ENCODE data around the gene B3GAT1. TPM values are rescaled to one million over a fixed set of nuclear protein-coding genes. Genes with fewer than 3 reads are reported as not detected.

Gene B3GAT1
- total RNA-seq, 4 donors from 2014 or later: 0.26 to 0.93 (median 0.36) TPM

GRCh38 chr11:134402910-134403309 is 9.1 kb downstream of the B3GAT1 start:
- H3K27ac ChIP-seq: no peak overlapping the region
- DNase-seq (ENCODE audit: low spot score in 2 of 2): no peak
- H3K27me3 ChIP-seq: peaks cover 65% of the 10 kb centered on the region
- 81% methylated on average over 12 of the region's 12 CpGs for WGBS
- no peaks in the 10 kb centered on the region for H3K36me3 ChIP-seq
- TF ChIP-seq POLR2A (IDR thresholded peaks at IDR 0.05) (no peak), POLR2AphosphoS5 (IDR thresholded peaks at IDR 0.05) (no peak), EP300 (IDR thresholded peaks at IDR 0.05) (no peak), CTCF (IDR thresholded peaks at IDR 0.05) (no peak)
- no peaks in the 10 kb centered on the region for H3K4me1 ChIP-seq
- H3K4me3 ChIP-seq: no peak overlapping the region
- H3K9me3 ChIP-seq: no peaks in the 10 kb centered on the region

GRCh38 chr11:134401825-134402809 is 9.9 kb downstream of the B3GAT1 start:
- H3K9me3 ChIP-seq: no peaks in the 10 kb centered on the region
- WGBS: 71% methylated on average over 12 of the region's 19 CpGs
- H3K27me3 ChIP-seq: peaks cover 62% of the 10 kb centered on the region
- no peak for TF ChIP-seq POLR2AphosphoS5 (IDR thresholded peaks at IDR 0.05)
- no peak for TF ChIP-seq EP300 (IDR thresholded peaks at IDR 0.05)
- no peak for TF ChIP-seq CTCF (IDR thresholded peaks at IDR 0.05)
- TF ChIP-seq POLR2A (IDR thresholded peaks at IDR 0.05): no peak
- H3K27ac ChIP-seq: no peak overlapping the region
- no peaks in the 10 kb centered on the region for H3K36me3 ChIP-seq
- no peak for DNase-seq (ENCODE audit: low spot score in 2 of 2)
- H3K4me1 ChIP-seq: no peaks in the 10 kb centered on the region
- H3K4me3 ChIP-seq: no peak overlapping the region

- WGBS: 87% methylated on average over 4 of the region's 7 CpGs
- peaks cover 45% of the 10 kb centered on the region for H3K27me3 ChIP-seq
Observed at GRCh38 chr11:134399996-134400395, 12.0 kb downstream of the B3GAT1 start.

GRCh38 chr11:134399293-134399654 is 12.8 kb downstream of the B3GAT1 start:
- Histone ChIP-seq H3K27me3 (peaks cover 38% of the 10 kb centered on the region), H3K36me3 (no peaks in the 10 kb centered on the region), H3K4me1 (no peaks in the 10 kb centered on the region), H3K9me3 (no peaks in the 10 kb centered on the region), H3K4me3 (no peak overlapping the region), H3K27ac (no peak overlapping the region)
- TF ChIP-seq POLR2AphosphoS5 (IDR thresholded peaks at IDR 0.05) (no peak), CTCF (IDR thresholded peaks at IDR 0.05) (no peak), EP300 (IDR thresholded peaks at IDR 0.05) (no peak)
- DNase-seq (ENCODE audit: low spot score in 2 of 2): no peak
- WGBS: 91% methylated on average over 5 of the region's 8 CpGs

More at GRCh38 chr11:134399996-134400395, 12.0 kb downstream of the B3GAT1 start:
- Histone ChIP-seq H3K36me3 (no peaks in the 10 kb centered on the region), H3K27ac (no peak overlapping the region), H3K4me1 (no peaks in the 10 kb centered on the region), H3K9me3 (no peaks in the 10 kb centered on the region), H3K4me3 (no peak overlapping the region)
- no peak for DNase-seq (ENCODE audit: low spot score in 2 of 2)
- TF ChIP-seq POLR2AphosphoS5 (IDR thresholded peaks at IDR 0.05) (no peak), POLR2A (IDR thresholded peaks at IDR 0.05) (no peak), EP300 (IDR thresholded peaks at IDR 0.05) (no peak), CTCF (IDR thresholded peaks at IDR 0.05) (no peak)

- DNase-seq (ENCODE audit: low spot score in 2 of 2): no peak
- no peak overlapping the region for H3K4me3 ChIP-seq
- 57% methylated on average over 8 of the region's 13 CpGs for WGBS
- no peaks in the 10 kb centered on the region for H3K4me1 ChIP-seq
- TF ChIP-seq EP300 (IDR thresholded peaks at IDR 0.05) (no peak), CTCF (IDR thresholded peaks at IDR 0.05) (no peak), POLR2A (IDR thresholded peaks at IDR 0.05) (no peak), POLR2AphosphoS5 (IDR thresholded peaks at IDR 0.05) (no peak)
- peaks cover 38% of the 10 kb centered on the region for H3K27me3 ChIP-seq
- H3K36me3 ChIP-seq: no peaks in the 10 kb centered on the region
- no peaks in the 10 kb centered on the region for H3K9me3 ChIP-seq
- H3K27ac ChIP-seq: no peak overlapping the region
Observed at GRCh38 chr11:134398644-134399292, 13.3 kb downstream of the B3GAT1 start.
